Stimulated activated CD4-positive, alpha-beta T cell treated with anti-CD3 and anti-CD28 coated beads, TNF-alpha, amount 100 ng/mL, for 1 hour (primary cell): ENCODE results near the gene ILK.

ENCODE experiments used
- DNase-seq, 3 donors: peaks; one replicate each; pipeline ENCODE4 v3.0.0-alpha.2; 2020; ENCODE audit warnings: low read depth in 3 of 3, low spot score in 1 of 3

Gene ILK

GRCh38 chr11:6603287-6604080 lies at the start of gene ILK, which contains the start of gene RRP8:
ILK (plus strand) TSS chr11:6603774; CDS start chr11:6604272, 498 bp downstream.
RRP8 (minus strand) TSS chr11:6603616; CDS start chr11:6603502, 114 bp downstream.
- DNase-seq = peak; percentile 63 to 71 (median 71)

GRCh38 chr11:6554828-6555706 lies 48.5 kb upstream of the ILK start:
- DNase-seq = no peak

DNA sequence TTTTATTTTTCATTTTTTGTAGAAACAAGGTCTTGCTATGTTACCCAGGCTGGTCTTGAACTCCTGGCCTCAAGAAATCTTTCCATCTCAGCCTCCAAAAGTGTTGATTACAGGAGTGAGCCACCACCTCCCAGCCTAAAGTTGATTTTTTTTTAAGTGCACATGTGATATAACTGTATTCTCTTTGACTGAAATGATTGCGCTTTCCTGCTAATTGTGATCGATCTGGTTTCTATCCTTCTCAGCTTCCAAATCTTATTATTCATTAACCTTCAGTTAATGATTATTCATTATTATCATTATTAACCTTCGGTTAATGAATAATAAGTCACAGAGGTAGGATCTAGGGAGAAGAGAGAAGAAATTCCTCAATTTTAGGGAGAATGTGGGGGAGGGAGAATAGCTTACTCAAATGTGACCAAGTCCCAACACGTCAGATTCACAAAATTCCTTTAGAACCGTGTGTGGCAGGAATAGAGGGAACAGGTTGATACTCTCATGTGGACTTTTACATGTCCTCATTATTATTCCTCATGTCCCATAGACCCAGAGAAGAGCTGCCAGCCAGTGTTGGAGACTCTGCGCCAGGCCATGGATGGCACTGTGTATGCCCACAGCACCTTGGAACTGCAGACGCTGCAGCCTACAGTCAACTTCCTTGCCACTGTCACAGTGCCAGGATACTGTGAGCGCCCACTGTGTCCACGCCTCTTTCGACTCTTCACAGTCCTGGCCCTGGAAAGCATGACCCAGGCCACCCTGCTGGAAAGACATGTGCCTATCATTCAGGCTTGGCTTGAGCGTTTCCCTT lies 47.2 kb upstream of the ILK start:
- DNase-seq = no peak

GRCh38 chr11:6557063-6557462 lies 46.5 kb upstream of the ILK start:
- no peak for DNase-seq

DNA sequence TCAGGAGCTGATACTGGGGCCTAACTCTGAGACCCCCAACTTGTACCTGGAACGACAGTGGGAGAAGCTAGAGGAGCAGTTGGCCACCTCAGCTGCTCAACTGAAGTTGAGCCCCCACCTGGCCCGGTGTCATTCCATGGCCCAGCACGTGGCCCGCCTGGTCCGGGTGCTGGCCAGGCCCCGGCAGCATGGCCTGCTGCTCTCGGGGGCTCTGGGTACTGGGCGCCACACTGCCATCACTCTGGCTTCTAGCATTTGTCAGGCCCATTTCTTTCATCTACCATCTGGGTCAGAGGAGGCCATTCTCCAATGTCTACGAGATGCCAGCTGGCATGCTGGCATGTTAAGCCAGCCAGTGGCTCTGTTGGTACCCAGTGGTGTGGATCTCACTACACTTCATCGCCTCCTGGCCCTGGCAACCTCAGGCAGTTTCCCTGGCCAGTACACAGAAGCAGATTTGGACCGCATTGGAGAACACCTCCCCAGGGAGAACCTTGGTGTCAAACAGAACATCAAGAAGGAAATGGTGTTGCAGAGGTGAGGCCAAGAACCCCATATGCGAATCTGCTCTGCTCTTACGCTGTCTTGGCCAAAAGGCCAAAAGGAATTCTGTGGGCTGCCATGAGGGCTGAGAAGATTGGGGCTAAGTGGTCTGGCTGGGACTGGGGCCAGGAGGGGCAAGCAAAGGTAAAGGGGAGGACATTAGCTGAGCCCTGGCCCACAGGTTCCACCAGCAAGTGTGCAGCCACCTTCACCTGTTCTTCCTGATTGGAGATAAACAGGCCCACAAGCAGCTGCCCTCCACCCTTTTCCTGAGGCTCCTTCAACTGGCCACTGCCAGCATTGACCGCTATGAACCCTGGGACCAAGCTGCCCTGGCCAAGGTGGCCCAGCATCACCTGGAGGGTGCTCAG lies 45.6 kb upstream of the ILK start:
- no peak for DNase-seq

DNA sequence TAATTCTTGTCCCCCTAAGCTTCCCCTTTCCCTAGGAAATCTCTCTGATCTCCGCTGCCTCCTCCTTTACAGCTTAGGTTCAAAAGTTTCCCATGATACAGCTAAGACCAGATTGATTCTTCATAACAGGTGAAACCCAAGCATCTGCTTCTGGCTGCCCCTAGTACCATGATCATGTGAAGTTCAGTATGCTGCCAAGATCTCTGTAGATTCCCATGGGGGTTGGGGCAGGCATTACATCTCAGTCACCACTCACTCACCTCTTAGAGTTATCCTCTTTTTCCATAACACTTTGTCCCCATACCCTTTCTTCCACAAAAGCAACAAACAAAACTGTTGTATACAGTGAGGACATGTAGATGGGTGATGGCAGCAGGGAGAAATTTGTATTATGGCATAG lies 44.2 kb upstream of the ILK start:
- DNase-seq = no peak

GRCh38 chr11:6561288-6561687 lies 42.3 kb upstream of the ILK start:
- DNase-seq = no peak

GRCh38 chr11:6563121-6563619 lies 40.4 kb upstream of the ILK start:
- no peak for DNase-seq

DNA sequence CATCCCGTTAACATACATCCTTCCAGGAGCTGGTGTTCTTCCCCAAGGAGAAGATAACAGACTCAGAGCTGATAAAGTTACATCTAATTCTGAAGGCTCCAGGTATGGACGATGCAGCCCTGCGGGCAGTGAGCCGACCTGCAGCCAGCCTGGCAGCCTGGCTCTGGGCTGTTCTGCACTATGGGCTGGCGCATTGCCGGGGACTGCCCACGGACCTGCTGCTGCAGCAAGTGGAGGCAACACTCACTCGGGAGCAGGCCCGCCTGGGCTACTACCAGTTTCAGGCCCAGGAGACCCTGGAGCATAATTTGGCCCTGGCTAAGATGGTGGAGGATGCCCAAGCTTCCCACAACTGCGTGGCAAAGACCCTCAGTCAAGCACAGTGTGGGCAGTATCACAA lies 39.9 kb upstream of the ILK start:
- DNase-seq = no peak

GRCh38 chr11:6565325-6565724 lies 38.2 kb upstream of the ILK start:
- DNase-seq = no peak

- no peak for DNase-seq
Observed at GRCh38 chr11:6565988-6566703, 37.4 kb upstream of the ILK start.

DNA sequence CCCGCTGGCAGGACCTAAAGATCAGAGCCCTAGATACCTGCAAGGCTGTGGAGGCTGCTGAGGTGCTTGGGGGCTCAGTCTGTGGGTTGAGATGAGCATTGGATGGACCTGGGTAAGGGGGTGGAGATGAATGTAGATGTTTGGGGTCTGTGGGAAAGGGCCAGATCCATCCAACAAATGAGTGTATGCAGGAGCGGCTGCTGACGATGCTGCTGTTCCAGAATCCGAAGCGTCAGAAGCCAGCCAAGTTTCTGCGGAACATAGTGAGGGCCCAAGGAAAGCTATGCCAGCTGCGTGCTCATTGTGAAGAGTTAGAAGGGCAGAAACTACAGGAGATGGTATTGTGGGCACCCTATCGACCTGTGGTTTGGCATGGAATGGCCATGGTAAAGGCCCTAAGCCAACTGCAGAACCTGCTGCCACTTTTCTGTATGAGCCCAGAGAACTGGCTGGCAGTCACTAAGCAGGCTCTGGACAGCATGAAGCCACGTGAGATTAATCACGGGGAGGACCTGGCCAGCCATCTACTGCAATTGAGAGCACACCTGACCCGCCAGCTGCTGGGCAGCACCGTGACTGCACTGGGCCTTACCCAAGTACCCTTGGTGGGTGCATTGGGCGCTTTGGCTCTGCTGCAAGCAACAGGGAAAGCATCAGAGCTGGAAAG lies 36.7 kb upstream of the ILK start:
- no peak for DNase-seq

DNA sequence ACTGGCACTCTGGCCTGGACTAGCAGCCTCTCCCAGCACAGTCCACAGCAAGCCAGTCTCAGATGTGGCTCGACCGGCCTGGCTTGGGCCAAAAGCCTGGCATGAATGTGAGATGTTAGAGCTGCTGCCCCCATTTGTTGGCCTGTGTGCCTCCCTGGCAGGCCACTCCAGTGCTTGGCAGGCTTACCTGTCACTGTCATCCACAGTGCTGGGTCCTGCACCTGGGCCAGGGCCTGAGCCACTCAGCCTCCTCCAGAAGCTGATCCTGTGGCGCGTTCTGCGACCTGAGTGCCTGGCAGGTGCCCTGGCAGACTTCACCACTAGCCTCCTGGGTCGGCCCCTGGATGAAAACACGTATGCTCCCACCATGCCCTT lies 36.2 kb upstream of the ILK start:
- no peak for DNase-seq

DNA sequence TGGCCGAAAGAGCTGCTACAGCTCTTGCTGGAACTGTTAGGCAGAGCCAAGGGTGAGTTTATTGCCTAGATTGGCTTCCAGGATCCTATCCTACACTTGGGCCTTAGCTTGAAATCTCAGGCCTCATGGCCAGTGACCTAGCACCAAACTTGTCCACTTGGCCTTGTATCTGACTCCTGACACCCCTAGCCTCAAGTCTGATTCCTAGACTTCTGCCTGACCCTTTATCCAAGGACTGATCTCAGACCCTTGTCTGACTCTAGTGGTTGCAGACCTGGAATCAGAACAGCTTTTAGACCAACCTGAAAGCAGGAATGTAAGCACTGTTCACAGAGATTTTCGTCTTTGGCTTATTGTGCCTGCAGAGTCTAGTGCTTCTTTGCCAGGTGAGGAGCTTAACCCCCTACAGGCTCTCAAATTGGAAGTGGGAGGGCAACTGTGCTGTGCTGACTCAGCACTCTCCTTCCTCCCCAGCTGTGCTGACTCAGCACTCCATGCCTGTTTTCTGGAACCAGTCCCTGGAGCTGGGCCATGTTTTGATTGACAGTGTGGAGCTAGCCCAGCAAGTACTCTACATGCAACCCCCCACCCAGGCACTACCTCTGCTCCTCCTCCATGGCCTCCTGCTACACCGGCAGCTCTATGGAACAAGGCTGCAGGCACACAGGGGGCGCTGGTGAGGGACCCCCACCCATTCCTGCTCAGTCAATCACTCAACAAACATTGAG lies 35.2 kb upstream of the ILK start:
- no peak for DNase-seq

GRCh38 chr11:6569706-6570105 lies 33.9 kb upstream of the ILK start:
- no peak for DNase-seq

GRCh38 chr11:6570691-6571427 lies 32.7 kb upstream of the ILK start:
- DNase-seq = no peak

GRCh38 chr11:6571434-6572008 lies 32.1 kb upstream of the ILK start:
- DNase-seq = no peak
